H9 (cell line): ENCODE data around the gene BIRC3. TPM values are rescaled to one million over a fixed set of nuclear protein-coding genes. Genes with fewer than 3 reads are reported as not detected.

Experiments used
- DNase-seq: peaks from one replicate; pipeline ENCODE4 v3.0.0-alpha.2; 2017
- H2AFZ ChIP-seq: one replicate; pipeline ENCODE4 v1.6.1; 2013; ENCODE audit warnings: mild to moderate bottlenecking, low read length, control low read depth, moderate library complexity
- H2AK5ac ChIP-seq: 2 replicates; pipeline ENCODE4 v1.6.1; 2013; ENCODE audit warnings: low read length, control low read depth, mixed read lengths; ENCODE audit not compliant: insufficient read length
- H2BK120ac ChIP-seq: one replicate; pipeline ENCODE4 v1.6.1; 2013; ENCODE audit warnings: low read depth, mild to moderate bottlenecking, low read length, control low read depth, inconsistent platforms; ENCODE audit not compliant: poor library complexity, severe bottlenecking
- H2BK12ac ChIP-seq: 2 replicates; pipeline ENCODE4 v1.6.1; 2013; ENCODE audit warnings: low read length, control low read depth, mixed read lengths, low read depth; ENCODE audit not compliant: insufficient read length
- H2BK15ac ChIP-seq: 2 replicates; pipeline ENCODE4 v1.6.1; 2013; ENCODE audit warnings: low read depth, low read length, control low read depth
- H2BK20ac ChIP-seq: one replicate; pipeline ENCODE4 v1.6.1; 2013; ENCODE audit warnings: low read depth, mild to moderate bottlenecking, low read length, control low read depth, inconsistent platforms; ENCODE audit not compliant: poor library complexity, severe bottlenecking
- H2BK5ac ChIP-seq: 2 replicates; pipeline ENCODE4 v1.6.1; 2013; ENCODE audit warnings: low read length, control low read depth, mixed read lengths; ENCODE audit not compliant: insufficient read length
- H3K14ac ChIP-seq: 2 replicates; pipeline ENCODE4 v1.6.1; 2013; ENCODE audit warnings: low read length, control low read depth; ENCODE audit not compliant: insufficient read depth
- H3K18ac ChIP-seq: 2 replicates; pipeline ENCODE4 v1.6.1; 2013; ENCODE audit warnings: low read depth, mild to moderate bottlenecking, mixed read lengths, low read length, control low read depth; ENCODE audit not compliant: insufficient read length
- H3K23ac ChIP-seq: 2 replicates; pipeline ENCODE4 v1.6.1; 2013; ENCODE audit warnings: low read length, control low read depth, mixed read lengths, low read depth; ENCODE audit not compliant: insufficient read length
- H3K23me2 ChIP-seq: 2 replicates; pipeline ENCODE4 v1.6.1; 2013; ENCODE audit warnings: low read depth, mild to moderate bottlenecking, mixed read lengths, low read length, control low read depth; ENCODE audit not compliant: insufficient read length, poor library complexity, severe bottlenecking
- H3K27ac ChIP-seq: 2 replicates; pipeline ENCODE4 v1.5.1; 2013; ENCODE audit warnings: low read length, control low read depth, mixed read lengths, low read depth; ENCODE audit not compliant: insufficient read length
- H3K27me3 ChIP-seq: 2 replicates; pipeline ENCODE4 v1.6.1; 2013; ENCODE audit warnings: low read length, control low read depth, inconsistent platforms; ENCODE audit not compliant: insufficient read depth
- H3K4ac ChIP-seq: 2 replicates; pipeline ENCODE4 v1.6.1; 2013; ENCODE audit warnings: low read depth, mild to moderate bottlenecking, control low read depth, inconsistent platforms, low read length, moderate library complexity
- H3K4me1 ChIP-seq: 2 replicates; pipeline ENCODE4 v1.6.1; 2013; ENCODE audit warnings: low read length, control low read depth, inconsistent platforms; ENCODE audit not compliant: insufficient read depth
- H3K4me2 ChIP-seq: 2 replicates; pipeline ENCODE4 v1.6.1; 2013; ENCODE audit warnings: low read length, control low read depth, mixed read lengths; ENCODE audit not compliant: insufficient read length, insufficient read depth
- H3K56ac ChIP-seq: 2 replicates; pipeline ENCODE4 v1.6.1; 2013; ENCODE audit warnings: low read depth, mild to moderate bottlenecking, mixed read lengths, low read length, control low read depth; ENCODE audit not compliant: insufficient read length
- H3K79me1 ChIP-seq: 2 replicates; pipeline ENCODE4 v1.6.1; 2013; ENCODE audit warnings: low read depth, mild to moderate bottlenecking, moderate library complexity, low read length, control low read depth, inconsistent platforms; ENCODE audit not compliant: insufficient read depth, poor library complexity, severe bottlenecking
- H3K79me2 ChIP-seq: 2 replicates; pipeline ENCODE4 v1.6.1; 2013; ENCODE audit warnings: low read length, control low read depth, inconsistent platforms; ENCODE audit not compliant: insufficient read depth
- H3K9ac ChIP-seq: 2 replicates; pipeline ENCODE4 v1.6.1; 2013; ENCODE audit warnings: low read length, control low read depth, mixed read lengths; ENCODE audit not compliant: insufficient read length; ENCODE audit errors: extremely low read depth
- H3K9me3 ChIP-seq: one replicate; pipeline ENCODE4 v1.6.1; 2013; ENCODE audit warnings: low read depth, low read length, inconsistent platforms; ENCODE audit not compliant: control insufficient read depth
- H3T11ph ChIP-seq: one replicate; pipeline ENCODE4 v1.6.1; 2013; ENCODE audit warnings: mild to moderate bottlenecking, low read length, control low read depth, inconsistent platforms
- H4K20me1 ChIP-seq: one replicate; pipeline ENCODE4 v1.6.1; 2013; ENCODE audit not compliant: control insufficient read depth, insufficient read length, insufficient read depth
- H4K5ac ChIP-seq: 2 replicates; pipeline ENCODE4 v1.6.1; 2013; ENCODE audit warnings: low read depth, mild to moderate bottlenecking, mixed read lengths, low read length, control low read depth; ENCODE audit not compliant: insufficient read length
- H4K8ac ChIP-seq: replicated peaks from 2 replicates; pipeline ENCODE4 v1.6.1; 2013; ENCODE audit warnings: low read length, control low read depth, mixed read lengths, low read depth; ENCODE audit not compliant: insufficient read length
- H4K91ac ChIP-seq: 2 replicates; pipeline ENCODE4 v1.6.1; 2013; ENCODE audit warnings: low read depth, mild to moderate bottlenecking, moderate library complexity, mixed read lengths, low read length, control low read depth; ENCODE audit not compliant: insufficient read length
- H3K27ac Mint-ChIP-seq, 3 experiments: 2 replicates in 2 of 3; 3 replicates in 1 of 3; pipeline ENCODE4 v1.8.0; 2020 to 2021; ENCODE audit warnings: mixed read lengths in 3 of 3, mild to moderate bottlenecking in 1 of 3, moderate library complexity in 1 of 3
- H3K27me3 Mint-ChIP-seq: 2 replicates; pipeline ENCODE4 v1.8.0; 2021; ENCODE audit warnings: low read depth, mild to moderate bottlenecking, moderate library complexity, mixed read lengths
- H3K36me3 Mint-ChIP-seq, 3 experiments: 2 replicates in 2 of 3; 3 replicates in 1 of 3; pipeline ENCODE4 v1.8.0; 2020 to 2021; ENCODE audit warnings: low read depth in 3 of 3, mixed read lengths in 3 of 3; ENCODE audit not compliant: insufficient read depth in 1 of 3
- H3K4me1 Mint-ChIP-seq, 2 experiments: 2 replicates each; pipeline ENCODE4 v1.8.0; 2020; ENCODE audit warnings: mixed read lengths in 2 of 2
- H3K4me3 Mint-ChIP-seq, 2 experiments: 2 replicates in 1 of 2; 3 replicates in 1 of 2; pipeline ENCODE4 v1.8.0; 2020 to 2021; ENCODE audit warnings: mild to moderate bottlenecking in 2 of 2, mixed read lengths in 2 of 2, moderate library complexity in 1 of 2
- H3K9me3 Mint-ChIP-seq, 2 experiments: 2 replicates in 1 of 2; 3 replicates in 1 of 2; pipeline ENCODE4 v1.8.0; 2020; ENCODE audit warnings: mild to moderate bottlenecking in 2 of 2, mixed read lengths in 2 of 2, moderate library complexity in 1 of 2
- CTCF ChIP-seq: fragments of 200-600 bp; sonication (generic); conservative IDR thresholded peaks from 3 replicates; pipeline ENCODE4 v1.8.0; 2021; ENCODE audit warnings: antibody characterized with exemption, mild to moderate bottlenecking
- WGBS: extraction: QIAGEN DNeasy Blood & Tissue Kit; methylation state at CpG from one replicate; pipeline ENCODE4 v1.1.7; 2013; ENCODE audit warnings: missing lambda C conversion rate, low lambda C conversion rate, mixed read lengths; ENCODE audit not compliant: insufficient read length; ENCODE audit errors: extremely low coverage; 5-methylcytosine and 5-hydroxymethylcytosine counted together
- total RNA-seq: library from RNA; stranded (reverse); gene quantifications from 2 replicates; pipeline ENCODE4 v1.2.1, GENCODE V29; 2021

BIRC3 gene
- total RNA-seq, 1 experiment from 2014 or later: 0.04 TPM

GRCh38 chr11:102276362-102276761 lies 40.9 kb upstream of the BIRC3 start:
- Histone ChIP-seq H3K4me2 (no peak overlapping the region), H4K5ac (no peak overlapping the region), H2BK12ac (no peak overlapping the region), H3K9ac (no peak overlapping the region), H2BK15ac (no peak overlapping the region), H3K14ac (no peak overlapping the region), H3K9me3 (no peaks in the 10 kb centered on the region), H3K23ac (no peak overlapping the region), H3K23me2 (no peaks in the 10 kb centered on the region), H2BK20ac (no peak overlapping the region), H4K20me1 (no peaks in the 10 kb centered on the region), H4K91ac (no peak overlapping the region), H3K27ac (no peak overlapping the region), H3K18ac (no peak overlapping the region), H3K56ac (no peak overlapping the region), H3K4me1 (peaks cover 3% of the 10 kb centered on the region; the same call in 1 of the 2 replicates), H3K4ac (no peak overlapping the region), H3T11ph (no peak overlapping the region), H2BK5ac (no peak overlapping the region), H2AFZ (no peak overlapping the region), H3K27me3 (no peaks in the 10 kb centered on the region), H2BK120ac (no peak overlapping the region), H2AK5ac (no peak overlapping the region), H3K79me2 (no peaks in the 10 kb centered on the region), H3K79me1 (no peaks in the 10 kb centered on the region), H4K8ac (no peak overlapping the region)
- H3K36me3 Mint-ChIP-seq: peaks cover 0 to 10% (median 0%) of the 10 kb centered on the region in 3 experiments; a peak in 2 of 7 replicates
- TF ChIP-seq CTCF: no peak
- peaks cover 34 to 35% of the 10 kb centered on the region in 2 experiments for H3K4me1 Mint-ChIP-seq
- H3K4me3 Mint-ChIP-seq: no peak overlapping the region
- H3K27ac Mint-ChIP-seq: no peak overlapping the region
- peaks cover 1% of the 10 kb centered on the region; the same call in 1 of the 2 replicates for H3K27me3 Mint-ChIP-seq
- WGBS: no CpG with 5 or more reads among the region's 4 CpGs
- no peak for DNase-seq
- H3K9me3 Mint-ChIP-seq: peaks cover 3 to 5% of the 10 kb centered on the region in 2 experiments; a peak in 1 of 5 replicates
